IMR-90 (cell line): Measurements from ENCODE around the gene FRMD1. TPM values are rescaled to one million over a fixed set of nuclear protein-coding genes. Genes with fewer than 3 reads are reported as not detected.

Experiments
- ATAC-seq: fragments of 200-7000 bp; cut with Tn5 transposase; 2 replicates; pipeline ENCODE4 v1.9.1; 2020; ENCODE audit warnings: low read depth, mild to moderate bottlenecking, moderate library complexity
- BruUV-seq: library from RNA; stranded (reverse); fragments of 400-500 nt; replicated peaks from 2 replicates; lab custom pipeline; 2021; lab: Mats Ljungman, UMichigan
- CTCF ChIA-PET: fragments of 300-600 bp; formaldehyde crosslinking; extraction: SDS; loops from one replicate; lab custom pipeline; 2021; ENCODE audit warnings: antibody characterized with exemption; lab: Yijun Ruan, JAX
- POLR2A ChIA-PET: fragments of 300-600 bp; sonication (Branson Sonifier 250); formaldehyde crosslinking; loops from one replicate; lab custom pipeline; 2022; ENCODE audit warnings: antibody characterized with exemption; ENCODE audit not compliant: unreplicated experiment; lab: Charles Lee
- DNase-seq: peaks from one replicate; pipeline ENCODE4 v3.0.0; 2013
- H2AFZ ChIP-seq: replicated peaks from 2 replicates; pipeline ENCODE3; 2013; ENCODE audit warnings: low read length, mild to moderate bottlenecking; ENCODE audit not compliant: poor library complexity
- H2AK5ac ChIP-seq: 2 replicates; pipeline ENCODE4 v1.6.1; 2013; ENCODE audit warnings: low read depth, low read length, inconsistent platforms
- H2AK9ac ChIP-seq: replicated peaks from 2 replicates; pipeline ENCODE3; 2013; ENCODE audit warnings: mild to moderate bottlenecking, low read depth, low read length, moderate library complexity; ENCODE audit not compliant: poor library complexity
- H2BK120ac ChIP-seq: 2 replicates; pipeline ENCODE4 v1.6.1; 2013; ENCODE audit warnings: low read depth, low read length, inconsistent platforms
- H2BK15ac ChIP-seq: 3 replicates; pipeline ENCODE4 v1.6.1; 2013; ENCODE audit warnings: low read depth, low read length, inconsistent platforms
- H2BK20ac ChIP-seq: 2 replicates; pipeline ENCODE4 v1.6.1; 2013; ENCODE audit warnings: low read depth, mild to moderate bottlenecking, inconsistent platforms, low read length, moderate library complexity
- H2BK5ac ChIP-seq: 2 replicates; pipeline ENCODE4 v1.6.1; 2013; ENCODE audit warnings: mild to moderate bottlenecking, low read depth, low read length, inconsistent platforms; ENCODE audit not compliant: poor library complexity, severe bottlenecking
- H3K14ac ChIP-seq: replicated peaks from 2 replicates; pipeline ENCODE4 v1.6.1; 2013; ENCODE audit warnings: low read depth, low read length, inconsistent platforms
- H3K18ac ChIP-seq: 2 replicates; pipeline ENCODE4 v1.6.1; 2013; ENCODE audit warnings: low read depth, low read length, control low read depth
- H3K23ac ChIP-seq: 2 replicates; pipeline ENCODE4 v1.6.1; 2013; ENCODE audit warnings: low read depth, low read length, inconsistent platforms
- H3K27ac ChIP-seq: 2 replicates; pipeline ENCODE4 v1.5.1; 2013; ENCODE audit warnings: mild to moderate bottlenecking, control low read depth, low read length; ENCODE audit not compliant: insufficient read depth
- H3K27me3 ChIP-seq: 2 replicates; pipeline ENCODE4 v1.6.1; 2013; ENCODE audit warnings: low read length; ENCODE audit not compliant: control insufficient read depth, insufficient read depth
- H3K36me3 ChIP-seq: 2 replicates; pipeline ENCODE4 v1.6.1; 2013; ENCODE audit warnings: low read length, mixed read lengths; ENCODE audit not compliant: control insufficient read depth, insufficient read depth
- H3K4ac ChIP-seq: 2 replicates; pipeline ENCODE4 v1.6.1; 2013; ENCODE audit warnings: low read depth, low read length, inconsistent platforms
- H3K4me1 ChIP-seq: 2 replicates; pipeline ENCODE4 v1.6.1; 2013; ENCODE audit warnings: low read length, mixed read lengths; ENCODE audit not compliant: control insufficient read depth, insufficient read depth
- H3K4me2 ChIP-seq: 2 replicates; pipeline ENCODE4 v1.6.1; 2013; ENCODE audit warnings: low read depth, mild to moderate bottlenecking, control low read depth, low read length, moderate library complexity
- H3K4me3 ChIP-seq: 2 replicates; pipeline ENCODE4 v1.5.1; 2013; ENCODE audit warnings: low read depth, mild to moderate bottlenecking, control low read depth, low read length, moderate library complexity; ENCODE audit not compliant: insufficient read depth
- H3K56ac ChIP-seq: 2 replicates; pipeline ENCODE4 v1.6.1; 2013; ENCODE audit warnings: low read length, inconsistent platforms; ENCODE audit not compliant: insufficient read depth; ENCODE audit errors: extremely low read depth
- H3K79me1 ChIP-seq, 2 experiments: 2 replicates each; pipeline ENCODE4 v1.6.1; 2013; ENCODE audit warnings: low read length in 2 of 2, inconsistent platforms in 1 of 2, low read depth in 1 of 2
- H3K9ac ChIP-seq: 2 replicates; pipeline ENCODE4 v1.6.1; 2013; ENCODE audit warnings: low read depth, low read length, control low read depth
- H3K9me1 ChIP-seq: 2 replicates; pipeline ENCODE4 v1.6.1; 2013; ENCODE audit warnings: low read length, inconsistent platforms; ENCODE audit not compliant: insufficient read depth
- H3K9me3 ChIP-seq: 2 replicates; pipeline ENCODE4 v1.6.1; 2013; ENCODE audit warnings: low read length; ENCODE audit not compliant: control insufficient read depth, insufficient read depth
- H4K20me1 ChIP-seq: 2 replicates; pipeline ENCODE4 v1.6.1; 2013; ENCODE audit warnings: low read length, inconsistent platforms; ENCODE audit not compliant: insufficient read depth
- H4K5ac ChIP-seq: 2 replicates; pipeline ENCODE4 v1.6.1; 2013; ENCODE audit warnings: mild to moderate bottlenecking, low read depth, low read length, control low read depth
- H4K8ac ChIP-seq, 2 experiments: 2 replicates each; pipeline ENCODE4 v1.6.1; 2013; ENCODE audit warnings: low read depth in 2 of 2, low read length in 2 of 2, control low read depth in 1 of 2, inconsistent platforms in 1 of 2
- H4K91ac ChIP-seq: 2 replicates; pipeline ENCODE4 v1.6.1; 2013; ENCODE audit warnings: low read depth, low read length, inconsistent platforms; ENCODE audit not compliant: insufficient read depth
- BHLHE40 ChIP-seq: fragments of 150-350 bp; IDR thresholded peaks from 2 replicates; pipeline ENCODE4 v1.6.1; 2016; ENCODE audit warnings: mild to moderate bottlenecking, low read depth, low read length
- CEBPB ChIP-seq: IDR thresholded peaks from 2 replicates; pipeline ENCODE4 v1.6.1; 2012; ENCODE audit warnings: low read depth, low read length, improper control_type of control experiment
- CHD1 ChIP-seq: IDR thresholded peaks from 2 replicates; pipeline ENCODE4 v1.6.1; 2012; ENCODE audit warnings: low read depth, low read length, improper control_type of control experiment
- CTCF ChIP-seq: conservative IDR thresholded peaks from 2 replicates; pipeline ENCODE4 v1.5.1; 2012; ENCODE audit warnings: mild to moderate bottlenecking, low read depth, low read length, improper control_type of control experiment
- MAFK ChIP-seq: IDR thresholded peaks from 2 replicates; pipeline ENCODE4 v1.6.1; 2012; ENCODE audit warnings: low read depth, low read length, improper control_type of control experiment
- MAZ ChIP-seq: IDR thresholded peaks from 2 replicates; pipeline ENCODE4 v1.6.1; 2012; ENCODE audit warnings: low read depth, mild to moderate bottlenecking, low read length, improper control_type of control experiment, moderate library complexity, borderline replicate concordance
- NFE2L2 ChIP-seq: fragments of 150-350 bp; IDR thresholded peaks from 2 replicates; pipeline ENCODE4 v1.6.1; 2016; ENCODE audit warnings: low read depth, mild to moderate bottlenecking, low read length
- POLR2A ChIP-seq: IDR thresholded peaks from 2 replicates; pipeline ENCODE4 v1.6.1; 2012; ENCODE audit warnings: mild to moderate bottlenecking, low read depth, low read length
- RAD21 ChIP-seq: IDR thresholded peaks from 2 replicates; pipeline ENCODE4 v1.6.1; 2012; ENCODE audit warnings: low read length, improper control_type of control experiment
- RCOR1 ChIP-seq: IDR thresholded peaks from 2 replicates; pipeline ENCODE4 v1.6.1; 2012; ENCODE audit warnings: mild to moderate bottlenecking, low read length, improper control_type of control experiment; ENCODE audit not compliant: insufficient replicate concordance
- RFX5 ChIP-seq: IDR thresholded peaks from 2 replicates; pipeline ENCODE4 v1.8.0; 2012; ENCODE audit warnings: low read depth, mild to moderate bottlenecking, low read length, moderate library complexity
- SMC3 ChIP-seq: fragments of 150-350 bp; IDR thresholded peaks from 2 replicates; pipeline ENCODE4 v1.6.1; 2016; ENCODE audit warnings: low read depth, mild to moderate bottlenecking, antibody characterized with exemption, low read length, moderate library complexity
- USF2 ChIP-seq: fragments of 150-350 bp; IDR thresholded peaks from 2 replicates; pipeline ENCODE4 v1.6.1; 2017; ENCODE audit warnings: mild to moderate bottlenecking, antibody characterized with exemption, low read length, low read depth
- WGBS, 2 experiments: methylation state at CpG; one replicate each; pipeline versions ENCODE4 v1.1.5 to v1.1.7; 2013; ENCODE audit warnings: missing lambda C conversion rate in 2 of 2; ENCODE audit not compliant: insufficient read length in 1 of 2; ENCODE audit errors: extremely low coverage in 2 of 2; 5-methylcytosine and 5-hydroxymethylcytosine counted together
- dilution Hi-C: fragments of 300-500 bp; cut with HindIII; formaldehyde crosslinking; loops from one replicate; pipeline ENCODE4 v1.14.3; 2018; ENCODE audit warnings: low sequenced_read_pairs; ENCODE audit not compliant: unreplicated experiment
- in situ Hi-C: fragments of 300-500 bp; cut with MboI; formaldehyde crosslinking; loops from 3 replicates; pipeline ENCODE4 v1.14.3; 2019; ENCODE audit warnings: low sequenced_read_pairs, inconsistent platforms, mixed read lengths
- intact Hi-C: fragments of 100-400 bp; cut with micrococcal nuclease; formaldehyde crosslinking; loops from 2 replicates; pipeline ENCODE4 v1.10.0; 2022
- polyA plus RNA-seq, 3 experiments: library from polyadenylated mRNA; depleted of rRNA; stranded (reverse); fragments of >200 nt; gene quantifications; 2 replicates each; pipeline ENCODE4 v1.2.3, GENCODE V29; 2012; ENCODE audit warnings: low replicate concordance in 1 of 3
- total RNA-seq: library from RNA; depleted of rRNA; stranded (reverse); fragments of >200 nt; gene quantifications from 2 replicates; pipeline ENCODE4 v1.2.3, GENCODE V29; 2012

The FRMD1 gene
- total and polyA plus RNA-seq, 2 of the 4 experiments (the other 2 are of a cell fraction), result not detected

GRCh38 chr6:168050225-168050880 is 28.7 kb downstream of the FRMD1 start:
- no peak overlapping the region for H3K23ac ChIP-seq
- peak overlapping the region; percentile 29 for H2AFZ ChIP-seq
- H3K4me3 ChIP-seq, result no peak overlapping the region
- ATAC-seq (no peak), DNase-seq (no peak)
- no peak overlapping the region for H2AK9ac ChIP-seq
- WGBS, 2 experiments, result 53% methylated on average over 3 of the region's 27 CpGs; no CpG with 5 or more reads in 1 of the 2 experiments
- no peaks in the 10 kb centered on the region for H4K20me1 ChIP-seq
- no peak overlapping the region for H3K56ac ChIP-seq
- H2BK15ac ChIP-seq, result no peak overlapping the region
- H2BK120ac ChIP-seq, result no peak overlapping the region
- no peaks in the 10 kb centered on the region for H3K36me3 ChIP-seq
- no TSS peak for BruUV-seq
- no peak overlapping the region for H4K91ac ChIP-seq
- H4K8ac ChIP-seq, result no peak overlapping the region
- no peaks in the 10 kb centered on the region for H3K9me3 ChIP-seq
- no peak overlapping the region for H4K5ac ChIP-seq
- H2BK20ac ChIP-seq, result no peak overlapping the region
- dilution Hi-C loops (no loop called here), intact Hi-C loops (loop anchor here (5.0 kb wide), 1 partner anchor 143 kb away; no protein-coding TSS in a partner anchor), in situ Hi-C loops (no loop called here)
- H3K4me1 ChIP-seq, result peaks cover 8% of the 10 kb centered on the region; the same call in 1 of the 2 replicates
- POLR2A ChIA-PET, result no interaction called here
- H3K18ac ChIP-seq, result no peak overlapping the region
- CTCF ChIA-PET, result no interaction called here
- H3K79me1 ChIP-seq, result no peaks in the 10 kb centered on the region
- no peak overlapping the region for H2BK5ac ChIP-seq
- no peaks in the 10 kb centered on the region for H3K9me1 ChIP-seq
- no peaks in the 10 kb centered on the region for H3K27me3 ChIP-seq
- TF ChIP-seq BHLHE40 (no peak), POLR2A (no peak), CEBPB (no peak), NFE2L2 (no peak), USF2 (no peak), RFX5 (no peak), CTCF (no peak), SMC3 (no peak), RCOR1 (no peak), MAFK (no peak; the same call in 1 of the 2 replicates), CHD1 (no peak), RAD21 (no peak), MAZ (no peak)
- no peak overlapping the region for H2AK5ac ChIP-seq
- no peak overlapping the region for H3K14ac ChIP-seq
- H3K4me2 ChIP-seq, result no peak overlapping the region
- H3K27ac ChIP-seq, result no peak overlapping the region
- no peak overlapping the region for H3K9ac ChIP-seq
- no peak overlapping the region for H3K4ac ChIP-seq
